ENCODE measurements around the gene POFUT1.
"Not testable (repeated sequence)": the region's sequence is repeated elsewhere in the genome, so short reads cannot be mapped to it uniquely, and the experiment has no call there.

Gene POFUT1

GRCh38 chr20:32189691-32190615 is 17.7 kb upstream of the POFUT1 start:
- peak; percentile 32 for DNase-seq

DNA sequence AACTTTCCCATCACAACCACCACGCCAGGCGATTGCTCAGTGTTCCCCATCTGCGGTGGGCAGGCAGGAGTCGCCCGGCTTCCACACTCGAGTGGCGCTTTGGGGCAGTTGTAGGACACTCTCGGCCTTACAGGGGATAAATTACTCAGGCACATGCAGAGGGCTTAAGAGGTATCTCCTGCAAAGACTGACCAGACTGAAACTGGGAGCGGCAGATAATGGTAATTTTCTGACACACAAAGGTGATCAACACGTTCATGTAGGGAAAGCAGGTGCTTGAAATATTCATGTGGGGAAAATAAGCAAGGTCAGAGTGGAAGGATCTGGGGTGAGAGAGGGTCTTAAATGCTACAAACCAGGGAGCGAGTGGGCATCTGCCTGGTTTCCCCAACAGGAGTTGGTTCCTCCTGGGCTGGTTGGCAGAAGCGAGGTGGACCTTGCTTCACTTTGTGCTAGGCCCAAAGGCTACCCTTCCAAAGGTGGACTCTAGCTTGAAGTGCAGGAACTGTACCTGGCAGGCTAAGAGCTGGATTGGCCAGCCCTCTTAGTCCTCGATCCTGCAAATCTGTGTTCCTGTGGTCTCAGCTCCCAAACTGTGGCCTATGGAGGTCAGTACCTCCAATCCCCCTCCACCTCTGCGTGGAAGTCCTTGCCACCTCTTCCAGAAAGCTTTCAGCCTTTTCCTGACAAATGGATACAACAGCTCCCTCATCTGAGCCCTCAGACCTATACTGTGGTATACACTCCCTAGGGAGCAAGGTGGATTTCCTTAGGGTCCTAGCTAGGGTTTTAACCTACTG is 16.9 kb upstream of the POFUT1 start:
- DNase-seq: no peak

GRCh38 chr20:32191422-32191821 is 16.3 kb upstream of the POFUT1 start:
- no peak for DNase-seq

GRCh38 chr20:32191873-32192272 is 15.8 kb upstream of the POFUT1 start:
- DNase-seq: no peak

- no peak for DNase-seq
Measured at GRCh38 chr20:32192698-32193097, 15.0 kb upstream of the POFUT1 start.

- DNase-seq: not testable (repeated sequence)
Measured at GRCh38 chr20:32193336-32193735, 14.3 kb upstream of the POFUT1 start.

GRCh38 chr20:32193996-32194395 is 13.7 kb upstream of the POFUT1 start:
- no peak for DNase-seq

- DNase-seq: no peak
Measured at GRCh38 chr20:32195581-32195980, 12.1 kb upstream of the POFUT1 start.

- not testable (repeated sequence) for DNase-seq
Measured at GRCh38 chr20:32196613-32197012, 11.1 kb upstream of the POFUT1 start.

DNA sequence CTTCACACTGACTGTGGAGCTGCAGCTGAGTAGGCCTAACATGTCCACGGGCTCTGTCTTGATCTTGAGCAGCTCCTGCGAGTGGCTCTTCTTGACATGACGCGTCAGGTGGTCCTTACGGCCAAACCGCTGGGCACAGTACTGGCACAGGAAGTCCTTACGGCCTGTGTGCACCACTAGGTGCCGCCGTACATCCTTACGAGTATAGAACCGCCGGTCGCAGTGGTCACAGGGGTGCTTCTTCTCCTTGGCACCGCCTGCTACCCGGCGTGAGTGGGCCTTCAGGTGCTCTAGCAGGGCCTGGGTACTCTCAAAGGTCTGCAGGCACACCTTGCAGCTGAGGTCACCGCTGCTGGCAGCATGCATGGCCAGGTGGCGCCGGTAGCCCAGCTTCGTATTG is 10.5 kb upstream of the POFUT1 start:
- DNase-seq: not testable (repeated sequence)

- no peak for DNase-seq
Measured at GRCh38 chr20:32199006-32199405, 8.7 kb upstream of the POFUT1 start.

GRCh38 chr20:32201296-32201976 is 6.2 kb upstream of the POFUT1 start:
- DNase-seq: no peak

DNA sequence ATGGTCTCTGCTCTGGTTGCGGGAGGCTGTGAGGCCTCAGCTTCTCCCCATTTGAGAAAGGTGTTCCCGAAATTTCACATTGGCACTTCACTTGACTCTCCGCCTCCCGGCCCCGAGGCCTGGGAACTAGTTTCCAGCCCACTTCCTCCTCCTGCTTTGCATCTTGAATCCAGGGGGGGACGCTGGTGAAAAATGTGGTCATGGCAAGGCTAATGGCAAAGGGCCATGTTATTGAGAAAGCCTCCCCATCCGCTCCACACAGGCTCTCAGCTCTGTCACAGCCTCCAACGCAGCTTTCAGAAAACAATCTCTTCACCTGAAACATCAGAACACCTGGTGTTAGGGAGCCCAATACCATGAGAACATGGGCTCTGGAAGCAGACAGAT is 5.7 kb upstream of the POFUT1 start:
- no peak for DNase-seq

DNA sequence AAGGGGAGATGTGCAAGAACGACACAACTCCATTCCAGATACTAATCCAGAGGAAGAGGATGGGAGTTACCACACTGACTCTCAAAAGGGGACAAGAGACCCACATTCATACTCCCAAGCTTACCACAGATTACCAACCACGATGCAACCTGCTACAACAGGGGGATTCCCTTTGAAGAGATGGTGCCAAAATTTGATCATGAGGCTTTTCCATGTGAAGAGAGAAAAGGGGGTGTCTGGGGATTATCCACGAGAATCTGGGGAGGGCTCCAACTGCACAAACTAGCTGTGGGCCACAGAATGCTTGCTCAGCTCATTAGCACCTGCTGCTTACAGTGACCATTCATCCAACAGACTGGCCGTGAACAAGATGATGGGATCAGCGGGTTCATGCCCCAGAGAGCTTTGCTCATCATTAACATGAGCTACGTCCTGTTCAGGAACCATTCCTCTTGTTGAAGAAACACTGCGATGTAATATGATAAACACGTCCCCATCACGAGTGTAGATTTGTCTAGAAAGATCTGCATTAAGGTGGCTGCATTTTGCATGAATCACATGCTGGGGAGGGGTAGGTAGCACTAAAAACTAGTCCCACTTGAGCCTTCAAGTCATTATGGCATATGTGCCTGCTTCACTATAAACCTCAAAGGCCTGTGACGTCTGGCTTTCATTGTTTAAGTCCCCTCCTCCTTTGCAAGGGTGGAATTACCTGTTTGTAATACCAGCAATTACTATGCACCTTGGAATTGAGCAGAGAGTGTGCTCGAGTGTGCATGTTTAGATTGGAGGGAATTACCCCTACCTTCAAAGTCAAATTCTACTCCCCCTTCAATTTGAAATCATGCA is 4.1 kb upstream of the POFUT1 start:
- DNase-seq: peak; percentile 67

DNA sequence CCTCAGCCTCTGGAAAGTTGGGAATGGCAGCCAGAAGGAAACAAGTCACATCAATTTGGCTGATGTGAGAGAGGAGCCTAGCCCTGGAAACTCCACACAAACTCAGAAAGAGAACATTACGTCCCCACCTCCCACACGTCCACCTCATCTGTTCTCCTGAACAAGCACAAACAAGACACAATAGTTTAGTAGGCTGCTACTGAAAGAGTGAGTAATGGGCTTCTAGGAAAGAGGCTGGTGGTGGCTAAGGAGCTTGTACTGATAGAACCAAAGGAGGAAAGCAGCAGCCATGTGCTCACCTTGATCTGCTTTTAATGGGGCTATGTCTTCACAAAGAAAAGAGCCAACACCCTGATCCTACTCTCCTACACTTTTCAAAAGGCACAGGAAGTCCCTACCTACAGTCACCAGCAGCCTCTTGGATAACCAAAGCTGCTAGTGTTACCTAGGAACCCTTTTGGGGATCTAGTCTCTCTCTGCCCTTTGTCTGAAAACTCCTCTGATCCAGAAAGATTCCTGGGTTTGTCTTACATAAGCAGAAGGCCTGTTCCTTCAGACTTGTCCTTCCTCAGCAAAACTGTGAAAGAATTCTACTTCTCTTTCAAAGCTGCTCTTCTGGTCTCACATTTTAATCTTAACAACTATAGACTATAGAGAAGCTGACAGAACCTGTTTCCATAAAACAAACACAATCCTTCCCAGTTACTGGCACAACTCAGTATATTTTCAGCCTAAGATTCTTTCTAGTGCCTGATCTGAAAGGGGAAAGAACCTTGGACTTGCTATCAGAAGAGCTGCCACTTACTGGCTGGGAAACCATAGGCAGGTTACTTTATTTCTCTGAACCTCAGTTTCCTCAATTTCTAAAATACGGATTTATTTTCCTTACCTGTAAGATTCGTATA is 3.2 kb upstream of the POFUT1 start:
- peak; percentile 10 for DNase-seq

GRCh38 chr20:32205110-32205842 is 2.4 kb upstream of the POFUT1 start:
- DNase-seq: no peak

DNA sequence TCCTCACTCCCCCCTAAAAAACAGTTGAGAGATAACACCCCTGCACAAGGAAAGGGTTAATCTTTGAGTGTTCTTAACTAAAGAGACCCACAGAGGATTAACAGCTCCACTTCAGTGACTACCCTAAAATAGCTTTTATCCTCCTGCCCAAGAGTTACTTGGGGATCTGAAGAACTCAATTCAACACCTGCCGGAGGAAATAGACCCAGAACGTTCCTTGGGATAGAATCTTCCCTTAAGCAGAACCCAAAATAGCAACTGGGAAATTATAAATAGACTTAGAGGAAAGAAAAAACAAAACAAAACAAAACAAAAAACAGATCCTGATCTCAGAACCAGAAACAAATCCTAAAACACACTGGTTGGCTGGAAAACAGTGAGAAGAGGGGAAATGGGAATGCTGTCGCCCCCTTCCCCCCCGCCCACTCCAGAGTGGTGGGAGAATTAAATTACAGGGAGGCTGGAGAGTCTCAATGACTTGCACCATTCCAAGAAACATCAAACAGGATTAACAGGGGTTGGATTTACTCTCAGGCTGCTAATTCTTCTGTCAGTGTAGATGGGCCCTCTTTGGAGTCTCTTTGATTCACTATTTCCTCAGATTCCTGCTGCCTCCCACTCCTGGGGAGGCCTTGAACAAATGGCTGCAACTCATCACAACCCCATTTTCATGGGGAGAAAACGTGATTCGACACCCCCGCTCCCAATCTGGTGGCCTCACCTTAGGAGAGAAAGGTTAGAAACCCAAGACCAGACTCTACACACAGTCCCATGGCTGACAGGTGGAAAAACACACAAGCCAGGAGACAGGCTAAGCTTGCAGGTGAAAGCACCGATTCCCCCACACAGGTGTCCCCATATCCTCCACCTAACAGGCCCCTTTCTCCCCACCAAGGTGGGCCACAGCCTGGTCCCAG is 1.6 kb upstream of the POFUT1 start:
- no peak for DNase-seq

DNA sequence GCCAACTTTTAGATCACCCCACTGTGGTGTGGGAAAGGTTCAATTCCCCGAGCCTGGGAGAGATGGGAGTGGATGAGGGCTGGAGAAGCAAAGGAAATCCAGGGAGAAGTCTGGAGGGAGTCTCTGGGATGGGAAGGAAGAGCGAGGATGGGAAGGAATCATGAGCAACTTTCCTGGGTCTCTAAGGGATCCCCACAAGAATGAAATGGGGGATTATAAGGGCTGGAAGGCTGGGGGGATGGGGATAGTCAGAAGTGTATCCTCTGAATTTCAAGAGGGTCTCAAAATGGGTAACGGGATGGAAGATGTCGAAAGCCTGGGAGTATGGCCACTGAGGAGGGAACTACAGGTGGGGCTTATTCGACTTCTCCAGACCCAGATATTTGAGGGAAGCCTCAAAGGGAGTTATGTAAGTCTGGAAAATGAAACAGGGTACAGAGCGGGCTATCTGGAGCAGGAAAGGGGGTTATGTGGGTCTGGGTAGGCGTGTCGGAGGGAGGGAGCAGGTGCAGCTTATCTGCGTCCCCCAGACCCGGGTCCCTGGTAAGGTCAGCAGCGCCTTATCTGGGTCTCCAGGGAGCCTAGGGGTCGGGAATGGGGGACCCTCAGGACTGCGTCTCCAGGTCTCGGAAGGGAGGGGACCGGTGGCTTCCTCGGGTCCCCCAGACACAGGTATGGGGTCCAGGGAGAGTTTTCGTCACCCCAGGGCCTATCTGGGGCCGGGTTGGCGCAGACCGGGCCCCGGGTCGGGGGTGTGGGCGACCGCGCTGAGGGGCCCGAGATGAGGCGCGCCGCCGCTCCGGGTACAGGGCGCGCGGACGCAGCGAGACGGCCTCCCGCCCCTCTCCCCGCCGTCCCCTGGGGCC is 687 bp upstream of the POFUT1 start:
- no peak for DNase-seq

Measured in NCI-H510A treated with DMSO at 0.1 percent for 48 hours (cell line).